ENCODE results near the gene KPNB1.

DNA sequence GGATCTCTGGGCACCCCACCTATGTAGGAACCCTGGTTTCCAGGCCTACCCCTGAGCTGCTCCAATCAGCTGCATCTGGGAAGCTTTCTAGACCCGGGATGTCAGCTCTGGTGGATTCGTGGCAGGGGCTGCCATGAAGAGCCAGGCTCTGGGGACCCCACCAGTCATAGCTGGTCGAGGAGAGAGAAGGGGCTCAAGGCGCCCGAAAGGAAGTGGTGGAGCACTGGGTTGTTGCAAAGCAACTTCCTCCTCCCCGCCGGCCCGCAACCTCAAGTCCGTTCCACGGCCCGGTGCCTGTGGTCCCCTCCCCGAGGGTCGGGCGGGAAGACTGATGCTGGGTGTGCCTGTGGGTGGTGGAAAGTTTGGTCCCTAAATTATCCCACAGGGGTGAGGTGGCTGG, 54.4 kb downstream of the KPNB1 start:
- TF ChIP-seq, protein P1, sequence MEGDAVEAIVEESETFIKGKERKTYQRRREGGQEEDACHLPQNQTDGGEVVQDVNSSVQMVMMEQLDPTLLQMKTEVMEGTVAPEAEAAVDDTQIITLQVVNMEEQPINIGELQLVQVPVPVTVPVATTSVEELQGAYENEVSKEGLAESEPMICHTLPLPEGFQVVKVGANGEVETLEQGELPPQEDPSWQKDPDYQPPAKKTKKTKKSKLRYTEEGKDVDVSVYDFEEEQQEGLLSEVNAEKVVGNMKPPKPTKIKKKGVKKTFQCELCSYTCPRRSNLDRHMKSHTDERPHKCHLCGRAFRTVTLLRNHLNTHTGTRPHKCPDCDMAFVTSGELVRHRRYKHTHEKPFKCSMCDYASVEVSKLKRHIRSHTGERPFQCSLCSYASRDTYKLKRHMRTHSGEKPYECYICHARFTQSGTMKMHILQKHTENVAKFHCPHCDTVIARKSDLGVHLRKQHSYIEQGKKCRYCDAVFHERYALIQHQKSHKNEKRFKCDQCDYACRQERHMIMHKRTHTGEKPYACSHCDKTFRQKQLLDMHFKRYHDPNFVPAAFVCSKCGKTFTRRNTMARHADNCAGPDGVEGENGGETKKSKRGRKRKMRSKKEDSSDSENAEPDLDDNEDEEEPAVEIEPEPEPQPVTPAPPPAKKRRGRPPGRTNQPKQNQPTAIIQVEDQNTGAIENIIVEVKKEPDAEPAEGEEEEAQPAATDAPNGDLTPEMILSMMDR (conservative IDR thresholded peaks at IDR 0.05; ENCODE audit: low read depth, low read length) = no peak
- no peak for TF ChIP-seq EZH2 (IDR thresholded peaks at IDR 0.05; ENCODE audit: low read length, unreplicated experiment)

All from PC-3 (cell line).